ENCODE measurements around the gene RSPH1.

Gene RSPH1

DNA sequence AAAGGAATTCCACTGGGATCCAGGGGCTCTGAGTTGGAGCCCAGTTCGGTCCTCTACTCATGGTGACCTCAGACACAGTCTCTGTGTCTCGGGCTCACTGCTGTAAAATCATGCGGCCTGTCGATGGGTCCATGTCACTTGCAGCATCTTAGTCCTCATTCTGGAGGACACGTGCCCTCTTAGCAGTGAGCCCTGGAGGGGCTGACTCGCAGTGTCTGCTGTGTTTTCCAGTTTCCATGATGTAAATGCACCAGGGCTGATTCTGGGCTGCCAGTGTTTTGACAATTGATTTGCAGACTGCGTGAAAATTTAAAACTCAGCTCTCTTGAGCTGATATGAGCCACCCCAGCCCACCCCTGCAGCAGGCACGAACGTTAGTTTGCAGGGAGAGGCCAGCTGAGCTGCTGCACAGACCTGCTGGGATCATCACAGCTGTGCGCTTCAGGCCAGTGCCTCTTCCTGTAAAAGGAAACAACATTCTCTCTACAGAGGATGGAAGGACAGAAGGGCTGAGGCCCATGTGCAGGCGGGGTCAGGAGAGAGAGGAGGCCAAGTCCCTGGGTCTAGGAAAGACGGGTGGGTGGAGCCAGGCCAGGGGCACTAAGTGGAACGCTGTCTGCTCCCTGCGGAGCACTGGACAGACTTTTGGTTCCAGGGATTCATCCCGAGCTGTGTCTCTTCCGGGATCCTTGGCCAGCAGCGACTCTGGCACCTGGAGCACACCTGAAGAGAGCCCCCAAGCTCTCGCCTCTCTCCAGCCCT, 42.6 kb downstream of the RSPH1 start:
- Mint-ChIP-seq H3K36me3 (ENCODE audit: low read depth) (peaks cover 4% of the 10 kb centered on the region), H3K9me3 (no peaks in the 10 kb centered on the region), H3K4me3 (no peak overlapping the region), H3K4me1 (ENCODE audit: low read depth) (peaks cover 35% of the 10 kb centered on the region), H3K27me3 (ENCODE audit: low read depth) (no peaks in the 10 kb centered on the region), H3K27ac (no peak overlapping the region)
- DNase-seq (ENCODE audit: low spot score) = no peak

DNA sequence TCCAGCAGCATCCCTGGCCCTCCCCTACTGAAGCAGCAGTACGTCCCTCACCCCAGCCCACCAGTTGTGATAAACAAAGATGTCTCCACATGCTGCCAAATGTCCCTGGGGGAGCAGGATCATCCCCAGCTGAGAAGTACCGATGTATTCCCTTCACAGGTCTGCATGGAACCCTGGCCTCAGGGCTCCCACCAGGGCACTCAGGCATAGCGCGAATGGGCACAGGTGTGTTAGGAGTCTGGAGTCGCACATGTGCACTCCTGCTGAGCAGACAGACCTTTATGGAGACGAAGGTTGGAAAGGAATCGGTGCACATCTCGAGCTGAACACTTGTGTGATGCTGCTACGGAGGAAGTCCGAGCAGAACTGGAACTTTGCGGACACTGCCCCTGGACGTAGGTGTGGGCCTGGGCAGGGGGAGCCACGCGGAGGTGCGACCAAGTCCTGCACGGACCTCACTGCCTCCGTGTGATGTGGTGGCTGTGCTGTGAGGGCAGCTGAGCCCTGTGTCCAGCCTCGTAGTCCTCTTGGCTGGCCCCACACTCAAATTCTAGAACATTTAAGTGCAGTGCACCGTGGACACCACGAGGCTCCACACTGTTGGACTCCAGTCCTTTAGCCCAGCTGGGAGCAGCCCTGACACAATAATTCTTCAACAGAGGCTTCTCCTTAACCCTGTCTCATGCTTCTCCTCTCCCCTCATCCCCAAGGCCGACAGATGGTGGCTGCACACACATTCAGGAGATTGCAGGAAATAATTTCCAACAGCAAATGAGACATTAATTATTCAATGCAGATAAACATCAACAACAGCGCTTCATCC, 43.4 kb downstream of the RSPH1 start:
- H3K27me3 Mint-ChIP-seq (ENCODE audit: low read depth) = no peaks in the 10 kb centered on the region
- H3K4me1 Mint-ChIP-seq (ENCODE audit: low read depth) = peaks cover 35% of the 10 kb centered on the region
- H3K27ac Mint-ChIP-seq = no peak overlapping the region
- H3K36me3 Mint-ChIP-seq (ENCODE audit: low read depth) = peaks cover 12% of the 10 kb centered on the region
- DNase-seq (ENCODE audit: low spot score) = no peak
- no peaks in the 10 kb centered on the region for H3K9me3 Mint-ChIP-seq
- H3K4me3 Mint-ChIP-seq = no peak overlapping the region

- Mint-ChIP-seq H3K9me3 (no peaks in the 10 kb centered on the region), H3K27ac (peak overlapping the region; percentile 21), H3K27me3 (ENCODE audit: low read depth) (no peaks in the 10 kb centered on the region), H3K4me3 (no peak overlapping the region), H3K4me1 (ENCODE audit: low read depth) (peaks cover 33% of the 10 kb centered on the region), H3K36me3 (ENCODE audit: low read depth) (peaks cover 15% of the 10 kb centered on the region)
- DNase-seq (ENCODE audit: low spot score) = no peak
Measured at GRCh38 chr21:42451941-42452340, 44.1 kb downstream of the RSPH1 start.

DNA sequence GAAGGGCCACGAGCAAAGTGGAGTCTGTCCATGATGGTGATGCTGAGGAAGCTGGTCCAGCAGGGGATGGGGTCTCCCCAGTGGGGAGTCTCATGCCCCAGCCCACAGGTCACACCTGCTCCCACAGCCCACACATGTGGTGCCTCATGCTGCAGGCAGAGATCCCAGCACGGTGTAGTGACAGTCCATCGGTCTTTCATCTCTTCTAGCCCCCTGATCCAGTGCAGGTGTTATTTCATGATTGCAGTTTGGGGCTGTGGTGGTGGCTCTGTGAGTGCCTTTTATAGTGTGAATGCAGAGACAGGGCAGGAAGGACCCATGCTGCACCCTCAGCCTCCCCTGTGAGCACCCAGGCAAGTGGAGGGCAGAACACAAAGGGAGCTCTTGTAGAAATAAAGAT, 47.3 kb downstream of the RSPH1 start:
- H3K27me3 Mint-ChIP-seq (ENCODE audit: low read depth) = no peaks in the 10 kb centered on the region
- H3K36me3 Mint-ChIP-seq (ENCODE audit: low read depth) = peaks cover 46% of the 10 kb centered on the region
- H3K27ac Mint-ChIP-seq = no peak overlapping the region
- H3K4me3 Mint-ChIP-seq = no peak overlapping the region
- no peaks in the 10 kb centered on the region for H3K9me3 Mint-ChIP-seq
- H3K4me1 Mint-ChIP-seq (ENCODE audit: low read depth) = peaks cover 26% of the 10 kb centered on the region
- no peak for DNase-seq (ENCODE audit: low spot score)

DNA sequence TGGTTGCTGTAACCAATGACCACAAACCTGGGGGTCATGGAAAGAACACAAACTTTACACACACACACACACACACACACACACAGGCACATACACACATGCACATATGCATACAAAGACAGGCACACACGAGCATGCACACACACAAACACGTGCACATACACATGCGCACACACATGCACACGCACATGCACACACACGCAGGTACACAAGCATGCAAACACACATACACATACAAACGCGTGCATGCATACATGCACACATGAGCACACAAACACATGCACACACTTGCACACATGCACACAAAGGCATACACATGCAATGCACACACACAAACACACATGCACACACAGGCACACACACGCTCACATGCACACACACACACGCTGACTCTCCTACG, 48.3 kb downstream of the RSPH1 start:
- Mint-ChIP-seq H3K4me1 (ENCODE audit: low read depth) (peaks cover 26% of the 10 kb centered on the region), H3K9me3 (no peaks in the 10 kb centered on the region), H3K36me3 (ENCODE audit: low read depth) (peaks cover 55% of the 10 kb centered on the region), H3K27ac (peak overlapping the region; percentile 29), H3K4me3 (no peak overlapping the region), H3K27me3 (ENCODE audit: low read depth) (no peaks in the 10 kb centered on the region)
- DNase-seq (ENCODE audit: low spot score) = no peak

DNA sequence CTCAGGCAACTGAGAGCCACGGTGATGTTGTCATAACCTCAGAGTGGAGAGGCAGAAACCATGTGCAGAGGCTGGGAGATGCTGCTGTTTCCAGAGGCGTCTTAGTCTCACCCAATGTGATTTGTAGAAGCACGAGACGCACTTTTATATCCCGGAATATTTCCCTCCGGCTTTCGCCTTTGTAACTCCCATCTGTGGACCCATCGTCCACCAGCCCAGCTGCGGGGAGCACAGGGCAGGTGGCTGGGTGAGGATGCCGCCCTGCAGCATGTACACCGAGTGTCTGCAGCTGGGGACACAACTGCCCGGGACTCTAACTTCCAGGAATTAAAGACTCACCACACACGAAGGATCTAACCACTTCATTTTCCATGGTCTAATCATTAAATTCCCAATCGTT, 48.8 kb downstream of the RSPH1 start:
- Mint-ChIP-seq H3K4me3 (no peak overlapping the region), H3K27ac (peak overlapping the region; percentile 24), H3K9me3 (no peaks in the 10 kb centered on the region), H3K36me3 (ENCODE audit: low read depth) (peaks cover 60% of the 10 kb centered on the region), H3K27me3 (ENCODE audit: low read depth) (no peaks in the 10 kb centered on the region), H3K4me1 (ENCODE audit: low read depth) (peaks cover 26% of the 10 kb centered on the region)
- DNase-seq (ENCODE audit: low spot score) = no peak

DNA sequence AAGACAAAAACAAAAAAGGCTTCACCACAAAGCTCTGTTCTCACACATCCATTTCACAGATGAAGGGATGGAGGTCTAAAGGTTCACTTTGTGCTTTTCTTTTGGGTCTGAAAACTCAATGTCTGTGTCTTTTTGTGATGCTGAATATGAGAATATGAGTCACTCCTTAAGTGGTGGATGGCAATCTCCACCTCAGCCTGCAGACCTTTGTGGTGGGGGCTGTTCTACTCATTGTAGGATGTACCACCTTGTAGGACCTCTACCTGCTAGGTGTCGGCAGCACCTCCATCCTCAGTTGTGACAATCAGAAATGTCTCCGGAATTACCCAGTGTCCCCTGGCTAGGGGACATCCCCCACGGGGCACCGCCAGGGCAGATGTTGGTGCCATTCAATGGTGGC, 49.5 kb downstream of the RSPH1 start:
- Mint-ChIP-seq H3K27me3 (ENCODE audit: low read depth) (no peaks in the 10 kb centered on the region), H3K4me3 (no peak overlapping the region), H3K36me3 (ENCODE audit: low read depth) (peaks cover 67% of the 10 kb centered on the region), H3K9me3 (no peaks in the 10 kb centered on the region), H3K4me1 (ENCODE audit: low read depth) (peaks cover 29% of the 10 kb centered on the region), H3K27ac (no peak overlapping the region)
- no peak for DNase-seq (ENCODE audit: low spot score)

DNA sequence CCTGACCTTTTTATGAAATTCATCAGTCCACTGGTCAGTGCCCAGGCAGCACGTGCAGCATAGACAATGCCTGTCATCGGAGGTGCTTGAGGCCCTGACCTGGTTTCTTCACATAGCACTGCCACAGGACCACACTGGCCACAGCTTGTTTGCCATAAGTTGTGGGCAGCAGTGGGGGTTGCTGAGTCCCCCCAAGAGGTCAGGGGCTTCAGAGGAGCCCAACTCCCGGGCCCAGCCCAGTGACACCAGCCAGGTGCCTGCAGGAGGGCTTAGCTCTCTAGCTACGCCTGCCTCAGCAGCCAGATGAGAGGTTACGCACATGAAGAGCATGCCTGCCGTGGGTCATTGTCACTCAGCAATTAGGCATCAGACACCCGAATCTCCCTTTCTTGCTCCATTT, 50.7 kb downstream of the RSPH1 start:
- H3K4me1 Mint-ChIP-seq (ENCODE audit: low read depth) = peaks cover 29% of the 10 kb centered on the region
- H3K27ac Mint-ChIP-seq = no peak overlapping the region
- no peaks in the 10 kb centered on the region for H3K27me3 Mint-ChIP-seq (ENCODE audit: low read depth)
- H3K36me3 Mint-ChIP-seq (ENCODE audit: low read depth) = peaks cover 78% of the 10 kb centered on the region
- no peak for DNase-seq (ENCODE audit: low spot score)
- no peaks in the 10 kb centered on the region for H3K9me3 Mint-ChIP-seq
- no peak overlapping the region for H3K4me3 Mint-ChIP-seq

DNA sequence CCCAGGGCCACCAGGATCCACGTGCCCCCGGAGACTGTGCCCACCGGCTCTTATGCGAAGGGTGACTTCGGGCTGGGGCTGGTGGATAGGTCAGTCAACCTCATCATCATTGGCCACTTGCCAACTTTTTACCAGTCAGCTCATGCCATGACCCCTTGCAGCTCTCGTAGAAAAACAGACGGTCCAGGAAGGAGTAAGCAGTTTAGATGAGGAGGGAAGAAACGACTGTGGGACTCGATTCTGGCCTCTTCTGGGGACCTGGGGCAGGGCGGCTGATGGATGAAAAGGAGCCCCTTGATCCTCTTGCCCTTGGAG, 51.3 kb downstream of the RSPH1 start:
- no peak overlapping the region for H3K27ac Mint-ChIP-seq
- H3K9me3 Mint-ChIP-seq = no peaks in the 10 kb centered on the region
- no peaks in the 10 kb centered on the region for H3K27me3 Mint-ChIP-seq (ENCODE audit: low read depth)
- no peak overlapping the region for H3K4me3 Mint-ChIP-seq
- H3K4me1 Mint-ChIP-seq (ENCODE audit: low read depth) = peaks cover 26% of the 10 kb centered on the region
- DNase-seq (ENCODE audit: low spot score) = no peak
- H3K36me3 Mint-ChIP-seq (ENCODE audit: low read depth) = peaks cover 82% of the 10 kb centered on the region

GRCh38 chr21:42443876-42444744, 51.9 kb downstream of the RSPH1 start:
- H3K4me1 Mint-ChIP-seq (ENCODE audit: low read depth) = peaks cover 25% of the 10 kb centered on the region
- H3K27me3 Mint-ChIP-seq (ENCODE audit: low read depth) = no peaks in the 10 kb centered on the region
- no peak overlapping the region for H3K4me3 Mint-ChIP-seq
- H3K36me3 Mint-ChIP-seq (ENCODE audit: low read depth) = peaks cover 87% of the 10 kb centered on the region
- no peaks in the 10 kb centered on the region for H3K9me3 Mint-ChIP-seq
- DNase-seq (ENCODE audit: low spot score) = no peak
- no peak overlapping the region for H3K27ac Mint-ChIP-seq

DNA sequence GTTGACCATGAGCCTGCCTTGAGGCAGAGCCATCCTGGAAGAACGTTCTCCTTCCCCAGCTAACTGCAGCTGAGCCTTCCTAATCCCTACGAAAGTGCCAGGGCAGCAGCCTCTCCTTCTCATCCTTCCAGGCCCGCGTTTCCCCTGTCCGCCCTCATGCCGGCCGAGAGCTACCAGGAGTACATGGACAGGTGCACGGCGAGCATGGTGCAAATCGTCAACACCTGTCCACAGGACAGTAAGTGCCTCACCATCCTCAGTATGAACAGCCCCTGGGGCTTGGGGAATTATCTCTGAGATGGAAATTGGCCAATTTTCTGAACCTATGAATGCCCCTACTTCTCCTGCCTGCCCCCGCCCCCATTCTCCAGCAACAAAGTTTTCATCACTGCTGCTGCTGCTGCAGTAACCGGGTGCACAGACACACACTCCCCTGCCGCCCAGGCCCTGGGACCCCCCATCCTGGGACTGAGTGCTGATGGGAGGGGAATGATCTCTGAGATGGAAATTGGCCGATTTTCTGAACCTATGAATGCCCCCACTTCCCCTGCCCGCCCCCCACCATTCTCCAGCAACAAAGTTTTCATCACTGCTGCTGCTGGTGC, 52.7 kb downstream of the RSPH1 start:
- H3K27ac Mint-ChIP-seq = no peak overlapping the region
- no peaks in the 10 kb centered on the region for H3K9me3 Mint-ChIP-seq
- no peaks in the 10 kb centered on the region for H3K27me3 Mint-ChIP-seq (ENCODE audit: low read depth)
- DNase-seq (ENCODE audit: low spot score) = no peak
- H3K4me1 Mint-ChIP-seq (ENCODE audit: low read depth) = peaks cover 25% of the 10 kb centered on the region
- H3K4me3 Mint-ChIP-seq = no peak overlapping the region
- H3K36me3 Mint-ChIP-seq (ENCODE audit: low read depth) = peaks cover 92% of the 10 kb centered on the region

- H3K27ac Mint-ChIP-seq = no peak overlapping the region
- no peak for DNase-seq (ENCODE audit: low spot score)
- no peaks in the 10 kb centered on the region for H3K9me3 Mint-ChIP-seq
- peaks cover 26% of the 10 kb centered on the region for H3K4me1 Mint-ChIP-seq (ENCODE audit: low read depth)
- H3K36me3 Mint-ChIP-seq (ENCODE audit: low read depth) = peaks cover 94% of the 10 kb centered on the region
- no peaks in the 10 kb centered on the region for H3K27me3 Mint-ChIP-seq (ENCODE audit: low read depth)
- no peak overlapping the region for H3K4me3 Mint-ChIP-seq
Measured at GRCh38 chr21:42441963-42442362, 54.1 kb downstream of the RSPH1 start.

DNA sequence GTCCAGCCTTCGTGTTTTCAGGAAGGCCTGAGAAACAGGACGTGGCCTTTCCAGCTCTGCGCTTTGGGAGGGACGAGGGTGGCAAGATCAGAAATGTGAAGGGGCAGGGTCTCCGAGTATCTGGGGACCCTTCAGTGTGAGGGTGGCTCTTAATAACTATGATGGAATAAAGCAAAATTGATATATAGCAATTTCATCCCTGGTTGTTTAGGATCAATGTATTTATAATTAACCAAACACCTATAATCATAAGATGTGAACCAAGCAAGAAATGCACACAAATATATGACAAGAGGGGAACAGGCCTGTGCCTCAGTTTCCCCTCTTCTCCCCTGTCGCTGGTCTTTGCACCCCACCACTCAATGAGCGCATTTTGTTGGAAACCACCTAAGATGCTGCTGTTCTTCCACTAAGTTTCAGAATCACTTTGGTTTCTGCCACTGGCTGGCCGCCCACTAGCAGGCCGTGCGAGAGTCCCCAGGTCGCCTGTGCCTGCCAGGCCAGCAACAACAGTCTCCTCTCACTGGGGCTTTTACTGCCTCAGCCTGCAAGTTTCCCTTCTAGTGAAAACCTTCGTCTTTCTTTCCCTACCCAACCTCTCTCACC, 55.7 kb downstream of the RSPH1 start:
- H3K27ac Mint-ChIP-seq = no peak overlapping the region
- H3K4me3 Mint-ChIP-seq = no peak overlapping the region
- peaks cover 30% of the 10 kb centered on the region for H3K4me1 Mint-ChIP-seq (ENCODE audit: low read depth)
- peaks cover 93% of the 10 kb centered on the region for H3K36me3 Mint-ChIP-seq (ENCODE audit: low read depth)
- no peaks in the 10 kb centered on the region for H3K9me3 Mint-ChIP-seq
- H3K27me3 Mint-ChIP-seq (ENCODE audit: low read depth) = no peaks in the 10 kb centered on the region
- peak; percentile 75 for DNase-seq (ENCODE audit: low spot score)
